Gastrocnemius medialis (tissue), 4 donors: ENCODE results near the gene PDGFD.

Source experiments
- POLR2A ChIP-seq, 2 donors: fragments of 450-650 bp; IDR thresholded peaks; one replicate each; pipeline ENCODE4 v1.6.1; 2017; ENCODE audit warnings: antibody characterized with exemption in 2 of 2, mild to moderate bottlenecking in 2 of 2, moderate library complexity in 2 of 2
- TF ChIP-seq, protein P1 (sequence below), 5 experiments: fragments of 450-650 bp in 3 of 5; fragments of 200-600 bp in 2 of 5; sonication (generic) in 2 of 5; IDR thresholded peaks in 4 of 5; conservative IDR thresholded peaks in 1 of 5; 1 replicate in 4 of 5; 2 replicates in 1 of 5; pipeline ENCODE4 v1.5.1; 2016 to 2019; ENCODE audit warnings: antibody characterized with exemption in 5 of 5, mild to moderate bottlenecking in 3 of 5, moderate library complexity in 3 of 5

DNA sequence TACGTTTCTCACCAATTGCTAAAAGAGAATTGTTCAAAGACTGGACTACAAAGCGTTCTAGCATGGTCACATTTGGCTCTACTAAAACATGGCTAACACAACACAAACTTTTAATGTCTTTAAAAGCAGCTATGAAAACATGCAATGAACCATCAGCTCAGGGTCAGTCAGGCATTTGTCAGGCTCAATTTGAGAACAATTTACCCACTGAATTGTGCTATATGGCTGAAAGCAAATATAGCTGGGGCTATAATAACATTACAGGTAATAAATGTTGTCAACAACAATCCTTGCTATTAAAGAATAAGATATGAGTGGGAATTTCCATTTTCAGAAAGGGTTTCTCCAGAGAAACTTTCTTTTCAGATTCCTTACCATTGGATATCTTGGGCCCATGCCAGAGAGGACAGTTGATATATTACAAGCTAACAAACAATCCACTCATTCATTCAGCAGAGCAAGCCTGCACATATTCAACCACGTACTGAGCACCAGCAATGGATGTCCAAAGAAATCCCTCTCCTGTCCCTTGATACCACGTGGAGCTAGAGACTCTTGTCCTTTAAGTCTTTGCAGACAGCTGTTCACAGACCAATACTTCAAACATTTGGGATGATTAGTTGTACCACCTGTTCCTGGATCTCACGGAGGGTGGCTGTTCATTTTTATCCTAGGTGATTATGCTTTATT is 210.0 kb downstream of the PDGFD start:
- TF ChIP-seq, protein P1, sequence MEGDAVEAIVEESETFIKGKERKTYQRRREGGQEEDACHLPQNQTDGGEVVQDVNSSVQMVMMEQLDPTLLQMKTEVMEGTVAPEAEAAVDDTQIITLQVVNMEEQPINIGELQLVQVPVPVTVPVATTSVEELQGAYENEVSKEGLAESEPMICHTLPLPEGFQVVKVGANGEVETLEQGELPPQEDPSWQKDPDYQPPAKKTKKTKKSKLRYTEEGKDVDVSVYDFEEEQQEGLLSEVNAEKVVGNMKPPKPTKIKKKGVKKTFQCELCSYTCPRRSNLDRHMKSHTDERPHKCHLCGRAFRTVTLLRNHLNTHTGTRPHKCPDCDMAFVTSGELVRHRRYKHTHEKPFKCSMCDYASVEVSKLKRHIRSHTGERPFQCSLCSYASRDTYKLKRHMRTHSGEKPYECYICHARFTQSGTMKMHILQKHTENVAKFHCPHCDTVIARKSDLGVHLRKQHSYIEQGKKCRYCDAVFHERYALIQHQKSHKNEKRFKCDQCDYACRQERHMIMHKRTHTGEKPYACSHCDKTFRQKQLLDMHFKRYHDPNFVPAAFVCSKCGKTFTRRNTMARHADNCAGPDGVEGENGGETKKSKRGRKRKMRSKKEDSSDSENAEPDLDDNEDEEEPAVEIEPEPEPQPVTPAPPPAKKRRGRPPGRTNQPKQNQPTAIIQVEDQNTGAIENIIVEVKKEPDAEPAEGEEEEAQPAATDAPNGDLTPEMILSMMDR (IDR thresholded peaks at IDR 0.05 in 4 of 5, conservative IDR thresholded peaks at IDR 0.05 in 1 of 5) = no peak
- no peak for TF ChIP-seq POLR2A (IDR thresholded peaks at IDR 0.05)
